HL-60/S4 treated with phorbol 12-myristate 13-acetate at 8.2 ng/mL for 4 days and 3 days (cell line): ENCODE results near the gene FLNB.

Experiments used
- in situ Hi-C: fragments of 300-500 bp; cut with MboI; formaldehyde crosslinking; loops from 2 replicates; pipeline ENCODE4 v1.15.0; 2022; ENCODE audit warnings: low sequenced_read_pairs

Gene FLNB

GRCh38 chr3:58009026-58009748 lies 965 bp downstream of the FLNB start:
- in situ Hi-C loops: no loop called here

DNA sequence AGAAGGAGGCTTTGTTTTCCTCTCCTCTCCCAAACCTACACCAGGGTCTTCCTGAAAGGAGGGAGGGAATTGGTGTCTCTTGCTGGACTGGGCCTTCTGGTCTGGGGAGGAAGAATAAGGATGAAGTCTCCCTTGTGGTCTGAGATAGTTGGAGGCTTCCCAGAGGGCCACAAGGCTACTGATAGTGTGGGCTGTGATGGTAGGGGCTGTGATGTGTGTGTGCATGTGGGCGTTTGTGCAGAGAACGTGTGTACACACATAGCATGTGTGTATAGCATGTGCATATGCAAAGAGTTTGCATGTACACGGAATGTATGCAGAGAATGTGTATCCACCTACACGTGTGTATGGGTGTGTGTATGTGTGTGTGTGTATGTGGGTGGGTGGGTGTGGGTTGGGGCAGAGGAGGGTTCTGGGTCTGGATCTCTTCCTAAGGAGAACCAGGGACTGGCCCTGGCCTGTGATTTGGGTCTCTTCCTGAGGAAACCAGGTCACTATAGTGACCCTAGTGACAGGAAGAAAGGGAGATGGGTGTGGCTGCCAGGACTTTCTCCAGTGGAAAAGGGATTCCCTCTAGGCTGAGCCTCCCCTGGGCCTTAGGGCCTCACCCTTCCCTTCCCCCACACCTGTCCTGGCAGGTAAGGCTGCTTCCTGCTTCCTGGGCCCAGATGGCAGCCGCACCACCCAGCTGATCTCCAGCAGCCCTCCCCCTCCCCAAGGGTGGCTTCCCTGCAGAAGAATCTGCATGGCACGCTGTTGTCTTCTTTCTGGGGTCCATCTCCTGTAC lies 1.7 kb downstream of the FLNB start:
- in situ Hi-C loops: no loop called here

- in situ Hi-C loops: no loop called here
Observed at GRCh38 chr3:58010562-58010961, 2.3 kb downstream of the FLNB start.

DNA sequence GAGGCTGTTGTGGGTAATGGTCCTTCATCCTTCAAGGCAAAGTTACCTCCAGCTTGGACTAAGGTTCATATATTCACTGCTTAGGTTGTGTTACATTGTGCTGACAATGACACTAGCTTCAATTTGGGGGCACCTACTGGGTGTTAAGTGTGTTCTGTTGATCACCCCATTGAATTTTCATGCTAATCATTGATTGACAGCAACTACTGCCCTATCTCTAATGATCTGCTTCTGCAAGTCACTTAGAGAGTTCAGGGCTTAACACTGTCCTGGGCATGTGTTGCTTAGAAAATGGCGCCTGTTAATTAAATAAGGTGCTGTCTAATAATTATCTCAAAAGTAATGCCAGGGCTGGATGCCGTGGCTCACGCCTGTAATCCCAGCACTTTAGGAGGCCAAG lies 3.4 kb downstream of the FLNB start:
- in situ Hi-C loops: no loop called here

- in situ Hi-C loops: no loop called here
Observed at GRCh38 chr3:58012302-58012701, 4.1 kb downstream of the FLNB start.

- in situ Hi-C loops: no loop called here
Observed at GRCh38 chr3:58013099-58013498, 4.9 kb downstream of the FLNB start.

DNA sequence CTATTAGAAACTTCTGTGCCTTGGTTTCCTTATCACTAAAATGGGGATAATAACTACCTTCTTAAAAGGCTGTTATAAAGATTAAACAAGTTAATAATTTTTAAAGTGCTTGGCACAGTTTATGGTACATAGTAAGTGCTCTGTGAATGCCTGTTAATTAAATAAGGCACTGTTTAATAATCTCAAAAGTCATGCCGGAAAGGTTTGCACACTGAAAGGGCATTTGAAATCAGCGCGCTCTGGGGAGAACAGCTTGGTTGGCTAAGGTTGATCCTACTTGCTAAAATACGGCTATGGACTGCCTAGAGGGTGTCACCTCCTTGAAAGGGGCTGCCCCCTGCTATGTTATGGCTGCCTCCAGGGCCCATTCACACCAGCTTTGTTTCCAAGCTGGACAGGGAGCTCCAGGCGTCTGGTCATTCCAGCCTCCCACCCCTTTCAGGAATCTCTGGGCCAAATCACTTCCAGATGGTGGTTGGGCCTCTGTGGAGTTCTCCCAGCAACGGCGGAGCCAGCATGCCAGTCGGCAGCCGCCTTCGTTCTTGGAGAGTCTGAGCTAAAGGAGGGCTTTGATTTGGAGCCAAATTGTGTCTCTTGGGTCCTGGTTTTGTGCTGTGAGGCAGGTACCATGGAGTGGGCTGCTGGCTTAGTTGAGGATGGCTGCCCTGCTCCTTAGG lies 5.9 kb downstream of the FLNB start:
- in situ Hi-C loops: no loop called here

DNA sequence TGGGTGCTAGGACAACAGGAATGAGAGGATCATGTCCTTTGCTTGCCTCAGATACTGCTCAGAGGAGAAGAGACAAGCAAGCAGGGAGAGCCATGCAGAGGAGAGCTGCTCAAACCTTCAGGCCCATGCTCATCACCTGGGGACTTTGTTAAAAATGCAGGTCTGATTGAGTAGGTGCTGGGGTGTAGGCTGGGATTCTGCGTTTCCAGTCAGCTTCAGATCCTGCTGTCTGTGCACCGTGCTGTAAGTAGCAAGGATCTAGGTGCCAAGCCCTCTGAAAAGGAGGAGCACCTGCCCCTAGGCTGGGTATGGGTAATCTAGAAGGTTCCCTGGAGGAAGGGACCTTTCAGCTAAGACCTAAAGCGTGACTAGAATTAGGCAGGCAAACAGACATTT lies 7.3 kb downstream of the FLNB start:
- in situ Hi-C loops: no loop called here

GRCh38 chr3:58016710-58017109 lies 8.5 kb downstream of the FLNB start:
- in situ Hi-C loops: no loop called here

GRCh38 chr3:58018892-58019742 lies 10.9 kb downstream of the FLNB start:
- in situ Hi-C loops: no loop called here

DNA sequence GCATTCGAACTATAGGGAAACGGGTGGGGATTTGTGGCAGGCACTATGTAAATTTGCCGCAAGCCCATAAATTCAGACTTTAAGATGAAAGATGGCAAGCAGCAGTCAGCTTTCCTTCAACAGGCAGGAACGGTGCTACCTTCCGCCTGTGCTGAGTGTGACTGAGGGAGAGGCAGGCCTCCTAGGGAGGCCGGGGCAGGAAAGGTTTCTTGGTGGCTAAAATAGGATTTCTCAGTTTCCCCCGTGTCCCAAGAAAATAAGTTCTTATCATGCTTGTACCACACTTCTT lies 12.5 kb downstream of the FLNB start:
- in situ Hi-C loops: no loop called here

- in situ Hi-C loops: no loop called here
Observed at GRCh38 chr3:58021072-58021959, 13.1 kb downstream of the FLNB start.

GRCh38 chr3:58021962-58022361 lies 13.7 kb downstream of the FLNB start:
- in situ Hi-C loops: no loop called here

DNA sequence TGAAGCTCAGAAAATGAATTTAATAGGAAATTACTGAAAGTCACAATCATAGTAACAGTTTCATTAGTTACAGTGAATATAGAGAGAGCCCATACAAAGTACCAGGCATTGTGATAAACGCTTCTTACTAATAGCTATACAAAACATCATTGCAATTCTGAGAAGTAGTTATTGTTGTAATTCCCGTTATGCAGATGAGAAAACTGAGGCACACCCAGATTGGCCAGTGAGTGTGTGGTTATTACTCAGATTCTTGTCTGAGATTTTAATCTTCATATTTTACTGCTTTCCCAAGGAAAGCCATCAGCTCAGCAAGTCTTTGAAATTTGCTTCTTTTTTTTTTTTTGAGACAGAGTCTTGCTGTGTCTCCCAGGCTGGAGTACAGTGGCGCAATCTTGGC lies 14.3 kb downstream of the FLNB start:
- in situ Hi-C loops: no loop called here

- in situ Hi-C loops: no loop called here
Observed at GRCh38 chr3:58023531-58023930, 15.3 kb downstream of the FLNB start.

GRCh38 chr3:58025406-58025805 lies 17.2 kb downstream of the FLNB start:
- in situ Hi-C loops: no loop called here

DNA sequence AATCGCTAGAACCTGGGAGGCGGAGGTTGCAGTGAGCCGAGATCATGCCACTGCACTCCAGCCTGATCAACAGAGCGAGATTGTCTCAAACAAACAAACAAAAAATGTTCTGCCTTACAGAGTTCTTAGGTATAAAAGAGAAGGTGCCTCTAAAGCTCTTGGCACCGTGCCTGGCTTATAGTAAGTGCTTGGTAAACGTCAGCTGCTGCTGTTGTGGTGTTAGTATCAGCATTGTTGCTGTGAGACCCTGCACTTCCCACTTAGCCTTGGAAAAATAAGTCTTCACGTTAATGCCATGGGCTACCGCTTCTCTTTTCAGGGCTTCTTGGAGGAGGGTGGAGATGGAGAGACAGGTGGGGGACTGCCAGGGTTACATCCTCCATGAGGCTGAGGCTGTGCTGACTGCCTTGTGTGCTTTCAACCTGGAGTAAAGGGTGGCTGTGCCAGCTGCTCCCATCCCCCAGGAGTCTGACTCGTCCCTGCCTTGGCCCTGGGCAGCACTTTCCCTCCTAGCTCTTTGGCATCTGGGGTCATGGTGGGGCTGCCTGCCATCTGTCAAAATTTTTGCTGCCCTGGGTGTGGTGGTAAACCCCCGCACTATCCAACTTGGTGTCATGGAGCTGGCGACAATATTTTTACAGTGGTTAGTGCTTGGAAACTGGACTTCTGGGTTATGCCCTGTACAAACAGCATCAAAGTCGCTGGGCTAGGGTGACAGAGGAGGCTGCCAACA lies 17.8 kb downstream of the FLNB start:
- in situ Hi-C loops: no loop called here

GRCh38 chr3:58026598-58026997 lies 18.4 kb downstream of the FLNB start:
- in situ Hi-C loops: no loop called here

DNA sequence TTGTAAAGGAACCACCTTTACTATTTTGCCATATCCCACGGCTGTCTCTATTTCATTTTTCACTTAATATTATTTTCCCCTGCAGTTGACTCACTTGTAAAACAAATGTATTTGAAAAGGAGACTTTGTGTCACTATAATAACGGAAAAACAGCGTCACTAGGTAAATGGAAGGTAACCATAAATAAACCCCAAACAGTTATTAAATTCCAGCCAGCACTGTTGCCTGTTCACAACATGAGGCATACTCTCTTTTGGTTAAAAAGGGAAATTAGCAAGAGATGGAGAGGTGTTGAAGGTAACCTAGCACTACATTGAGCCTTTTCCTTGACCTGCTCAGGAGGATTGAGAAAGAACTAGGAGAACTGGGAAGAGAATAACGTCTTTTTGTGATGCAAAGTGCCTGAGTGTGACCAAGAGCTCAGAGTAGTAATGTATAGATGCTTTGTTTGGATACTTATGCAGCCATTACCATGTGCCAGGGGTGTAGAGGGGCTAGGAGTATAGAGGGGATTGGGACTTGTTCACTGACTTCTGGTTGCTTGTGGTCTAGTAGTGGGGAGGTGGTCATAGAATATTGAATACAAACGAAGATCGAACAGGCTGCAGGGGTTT lies 19.6 kb downstream of the FLNB start:
- in situ Hi-C loops: no loop called here
